Mesendoderm (in vitro differentiated cells): Measurements from ENCODE around the gene P2RY4.
"Not testable (repeated sequence)": the region's sequence is repeated elsewhere in the genome, so short reads cannot be mapped to it uniquely, and the experiment has no call there.

Source experiments
- DNase-seq: peaks from one replicate; pipeline ENCODE4 v3.0.0; 2013
- H2AK5ac ChIP-seq: 2 replicates; pipeline ENCODE4 v1.6.1; 2013; ENCODE audit warnings: low read length, inconsistent platforms
- H2BK120ac ChIP-seq: 2 replicates; pipeline ENCODE4 v1.6.1; 2013; ENCODE audit warnings: low read depth, mild to moderate bottlenecking, low read length, moderate library complexity, mixed read lengths
- H2BK15ac ChIP-seq: replicated peaks from 2 replicates; pipeline ENCODE4 v1.6.1; 2013; ENCODE audit warnings: low read depth, mild to moderate bottlenecking, moderate library complexity
- H2BK5ac ChIP-seq: 2 replicates; pipeline ENCODE4 v1.6.1; 2013; ENCODE audit warnings: low read length, inconsistent platforms
- H3K18ac ChIP-seq: 2 replicates; pipeline ENCODE4 v1.6.1; 2013; ENCODE audit warnings: mild to moderate bottlenecking, low read length, mixed read lengths
- H3K23ac ChIP-seq: one replicate; pipeline ENCODE4 v1.6.1; 2013; ENCODE audit warnings: low read length
- H3K27ac ChIP-seq: 2 replicates; pipeline ENCODE4 v1.5.1; 2013; ENCODE audit warnings: low read depth, mild to moderate bottlenecking, inconsistent platforms, low read length, moderate library complexity
- H3K27me3 ChIP-seq: 2 replicates; pipeline ENCODE4 v1.6.1; 2013; ENCODE audit warnings: low read length, control low read depth, mild to moderate bottlenecking, inconsistent platforms; ENCODE audit not compliant: insufficient read depth, poor library complexity
- H3K36me3 ChIP-seq: 2 replicates; pipeline ENCODE4 v1.6.1; 2013; ENCODE audit warnings: low read length, inconsistent platforms; ENCODE audit not compliant: control insufficient read depth, insufficient read depth
- H3K4ac ChIP-seq: one replicate; pipeline ENCODE4 v1.6.1; 2013; ENCODE audit warnings: low read depth, mild to moderate bottlenecking, low read length, moderate library complexity
- H3K4me1 ChIP-seq: 2 replicates; pipeline ENCODE4 v1.6.1; 2013; ENCODE audit warnings: low read depth, low read length, inconsistent platforms; ENCODE audit not compliant: control insufficient read depth
- H3K4me2 ChIP-seq: 2 replicates; pipeline ENCODE4 v1.6.1; 2013; ENCODE audit warnings: low read length
- H3K4me3 ChIP-seq: 2 replicates; pipeline ENCODE4 v1.5.1; 2013; ENCODE audit warnings: mild to moderate bottlenecking, low read length
- H3K56ac ChIP-seq: one replicate; pipeline ENCODE4 v1.6.1; 2013; ENCODE audit warnings: low read length
- H3K79me1 ChIP-seq: 2 replicates; pipeline ENCODE4 v1.6.1; 2013; ENCODE audit warnings: low read length, inconsistent platforms
- H3K79me2 ChIP-seq: 2 replicates; pipeline ENCODE4 v1.6.1; 2013; ENCODE audit warnings: mild to moderate bottlenecking, low read length; ENCODE audit not compliant: control insufficient read depth, insufficient read depth
- H3K9ac ChIP-seq: 2 replicates; pipeline ENCODE4 v1.6.1; 2013; ENCODE audit warnings: low read length, inconsistent platforms
- H4K5ac ChIP-seq: one replicate; pipeline ENCODE4 v1.6.1; 2013; ENCODE audit warnings: low read length
- H4K8ac ChIP-seq: one replicate; pipeline ENCODE4 v1.6.1; 2013; ENCODE audit warnings: low read depth, mild to moderate bottlenecking, control low read depth, low read length, moderate library complexity
- WGBS: extraction: QIAGEN DNeasy Blood & Tissue Kit; methylation state at CpG from one replicate; pipeline ENCODE4 v1.1.7; 2013; ENCODE audit warnings: low lambda C conversion rate, missing lambda C conversion rate; ENCODE audit not compliant: insufficient coverage; ENCODE audit errors: extremely low coverage; 5-methylcytosine and 5-hydroxymethylcytosine counted together
- small RNA-seq: library from polyadenylated mRNA; stranded (forward); fragments of <200 nt; extraction: miRNeasy Mini kit (QIAGEN cat#:217004); gene quantifications from one replicate; pipeline ENCODE3, GENCODE V24; 2013; ENCODE audit not compliant: insufficient read depth

Gene P2RY4

GRCh38 chrX:70219938-70220764, 39.9 kb downstream of the P2RY4 start:
- Histone ChIP-seq H2BK15ac (no peak overlapping the region), H3K4me2 (no peak overlapping the region), H3K27ac (no peak overlapping the region), H3K79me1 (no peaks in the 10 kb centered on the region), H3K23ac (no peak overlapping the region), H3K27me3 (no peaks in the 10 kb centered on the region), H2BK5ac (no peak overlapping the region), H4K8ac (no peak overlapping the region), H2AK5ac (no peak overlapping the region), H3K4me3 (no peak overlapping the region), H3K9ac (no peak overlapping the region), H3K79me2 (no peaks in the 10 kb centered on the region), H3K56ac (no peak overlapping the region), H3K18ac (no peak overlapping the region), H4K5ac (no peak overlapping the region), H3K36me3 (no peaks in the 10 kb centered on the region), H2BK120ac (no peak overlapping the region), H3K4ac (no peak overlapping the region), H3K4me1 (no peaks in the 10 kb centered on the region)
- DNase-seq: peak; percentile 18
- no CpG with 5 or more reads among the region's 5 CpGs for WGBS

DNA sequence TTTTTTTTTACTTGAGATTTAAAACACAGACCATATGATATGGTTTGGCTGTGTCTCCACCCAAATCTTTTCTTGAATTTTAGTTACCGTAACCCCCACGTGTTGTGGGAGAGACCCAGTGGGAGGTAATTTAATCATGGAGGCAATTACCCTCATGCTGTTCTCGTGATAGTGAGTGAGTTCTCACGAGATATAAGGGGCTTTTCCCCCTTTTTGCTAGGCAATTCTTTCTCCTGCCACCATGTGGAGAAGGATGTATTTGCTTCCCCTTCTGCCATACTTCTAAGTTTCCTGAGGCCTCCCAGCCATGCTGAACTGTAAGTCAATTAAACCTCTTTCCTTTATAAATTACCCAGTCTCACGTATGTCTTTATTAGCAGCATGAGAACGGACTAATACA, 50.4 kb downstream of the P2RY4 start:
- H3K4ac ChIP-seq, H3K4me3 ChIP-seq, H4K8ac ChIP-seq, H4K5ac ChIP-seq, H3K9ac ChIP-seq, H2BK15ac ChIP-seq, H3K4me2 ChIP-seq, H2AK5ac ChIP-seq, H3K27me3 ChIP-seq, H2BK120ac ChIP-seq, H3K79me2 ChIP-seq, H3K18ac ChIP-seq, H3K27ac ChIP-seq, H3K36me3 ChIP-seq, H2BK5ac ChIP-seq, H3K56ac ChIP-seq, H3K23ac ChIP-seq, H3K79me1 ChIP-seq, H3K4me1 ChIP-seq: not testable (repeated sequence)
- DNase-seq: peak; percentile 39
- WGBS: no CpG with 5 or more reads among the region's 6 CpGs

GRCh38 chrX:70208479-70208878, 51.5 kb downstream of the P2RY4 start:
- no peak overlapping the region for H2BK5ac ChIP-seq
- H3K4me3 ChIP-seq: no peak overlapping the region
- no peak overlapping the region for H3K27ac ChIP-seq
- DNase-seq: no peak
- H3K4me1 ChIP-seq: no peaks in the 10 kb centered on the region
- no peak overlapping the region for H3K23ac ChIP-seq
- no peak overlapping the region for H2AK5ac ChIP-seq
- H4K8ac ChIP-seq: no peak overlapping the region
- H3K79me1 ChIP-seq: no peaks in the 10 kb centered on the region
- no peaks in the 10 kb centered on the region for H3K36me3 ChIP-seq
- H3K56ac ChIP-seq: no peak overlapping the region
- no peak overlapping the region for H3K4me2 ChIP-seq
- H3K79me2 ChIP-seq: no peaks in the 10 kb centered on the region
- no peak overlapping the region for H3K18ac ChIP-seq
- no peak overlapping the region for H2BK15ac ChIP-seq
- no peak overlapping the region for H3K4ac ChIP-seq
- no peaks in the 10 kb centered on the region for H3K27me3 ChIP-seq
- no peak overlapping the region for H4K5ac ChIP-seq
- no peak overlapping the region for H2BK120ac ChIP-seq
- H3K9ac ChIP-seq: no peak overlapping the region

Small RNAs within 50 kb of the gene (small RNA-seq; reads per million reads assigned to genes)
- 0.90 reads per million for gene RNA5SP507
